ENCODE results near the gene GMDS. TPM values are rescaled to one million over a fixed set of nuclear protein-coding genes. Genes with fewer than 3 reads are reported as not detected.

Gene GMDS
- total RNA-seq, 1 donor from 2014 or later, result 18.1 TPM

DNA sequence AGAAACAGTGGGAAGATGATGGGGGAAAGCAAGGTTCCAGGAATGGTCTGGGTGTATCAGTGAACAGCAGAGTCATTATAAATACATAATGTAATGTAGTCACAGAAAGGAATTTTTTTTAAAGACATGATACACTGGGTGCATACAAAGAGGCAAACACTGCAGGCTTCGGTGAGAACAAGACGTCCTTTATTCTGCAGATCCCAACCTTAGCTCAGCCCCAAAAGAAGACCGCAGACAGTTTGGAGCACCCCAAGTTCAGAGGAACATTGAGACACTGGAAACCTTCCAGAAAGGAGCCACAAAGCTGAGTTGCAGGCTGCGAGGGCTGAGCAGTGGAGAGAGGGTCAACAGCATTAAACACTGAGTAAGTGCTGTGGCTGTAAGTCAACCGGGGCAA lies 666.3 kb downstream of the GMDS start:
- no peak for DNase-seq (ENCODE audit: low read depth, low spot score)

DNA sequence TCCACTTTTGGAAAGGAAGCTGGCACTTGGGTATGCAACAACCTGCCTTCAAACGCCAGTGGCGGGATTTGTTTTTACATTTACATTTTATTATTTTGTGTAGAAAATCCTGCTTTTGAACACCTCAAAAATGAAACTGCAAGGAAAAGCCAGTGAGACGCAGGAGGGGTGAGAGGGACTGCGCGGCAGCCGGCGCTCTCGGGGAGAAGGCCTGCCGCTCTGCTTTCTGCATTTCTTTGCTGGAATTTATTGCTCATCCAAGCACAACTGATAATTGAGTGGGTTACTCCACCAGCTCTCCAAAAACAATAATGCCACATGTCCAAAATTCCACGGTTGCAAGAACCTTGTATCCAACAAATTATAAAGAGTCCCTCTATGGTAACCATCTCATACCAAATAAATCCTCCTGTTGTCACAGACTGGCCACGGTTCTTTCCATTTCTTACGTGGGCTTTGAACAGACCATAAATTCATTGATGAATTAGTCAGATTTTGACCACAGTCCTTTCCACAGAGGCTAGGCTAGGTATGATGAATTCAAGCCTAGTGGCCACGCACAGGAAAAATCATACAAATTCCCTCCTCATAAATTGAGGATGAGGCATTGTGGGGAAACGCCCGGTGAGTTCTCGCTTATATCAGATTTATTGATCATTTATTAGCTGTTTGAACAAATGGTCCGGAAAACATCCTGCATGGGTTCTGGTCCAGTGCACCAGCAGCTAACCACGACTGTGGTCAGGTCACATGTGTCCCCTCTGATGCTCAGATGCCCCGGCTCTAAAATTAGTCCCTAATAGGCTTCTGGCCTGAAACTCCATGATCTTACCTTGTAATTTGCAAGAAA lies 667.3 kb downstream of the GMDS start:
- DNase-seq (ENCODE audit: low read depth, low spot score), result no peak

DNA sequence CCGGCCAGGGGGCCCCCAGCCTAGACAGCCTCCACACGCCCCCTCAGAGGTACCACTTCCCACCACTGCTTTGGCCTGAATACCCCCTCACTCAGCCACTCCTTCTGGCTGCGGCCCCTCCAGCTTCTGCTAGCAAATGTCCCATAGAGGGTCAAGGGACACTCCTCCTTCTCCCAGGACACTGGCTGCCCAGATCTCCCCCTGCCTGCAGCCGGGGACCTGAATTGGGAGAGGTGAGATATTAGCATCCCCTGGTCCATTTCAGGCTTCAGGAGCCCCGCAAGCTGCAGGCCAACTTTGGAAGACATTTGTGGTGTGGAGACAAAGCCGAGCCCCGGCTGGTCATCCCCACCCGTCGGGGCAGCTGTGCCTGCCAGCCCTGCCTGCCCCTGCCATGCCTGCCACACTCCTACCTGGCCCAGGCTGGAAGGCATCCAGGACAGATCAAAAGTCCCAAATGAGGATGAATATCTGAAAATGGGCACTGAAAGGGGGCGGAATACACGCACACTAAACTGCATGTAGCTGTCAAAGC lies 668.2 kb downstream of the GMDS start:
- no peak for DNase-seq (ENCODE audit: low read depth, low spot score)

DNA sequence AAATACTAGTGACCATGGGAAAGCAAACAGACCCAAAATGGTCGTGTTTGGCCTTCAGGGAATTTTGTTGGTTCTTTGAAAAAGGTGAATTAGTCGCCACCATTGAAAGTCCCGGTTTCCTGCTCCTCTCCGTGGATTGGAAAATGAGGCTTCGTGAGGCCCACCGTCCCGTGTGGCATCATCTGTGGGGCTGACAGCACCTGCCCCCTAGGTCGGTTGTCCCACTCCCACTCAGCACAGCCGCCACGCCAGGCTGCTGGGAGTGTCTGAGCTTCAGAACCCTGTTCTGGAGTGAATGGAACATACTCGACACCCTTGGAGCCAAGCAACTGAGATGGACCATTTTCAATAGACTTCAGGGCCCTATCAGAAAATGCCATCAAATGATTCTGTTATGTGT lies 668.7 kb downstream of the GMDS start:
- DNase-seq (ENCODE audit: low read depth, low spot score), result no peak

DNA sequence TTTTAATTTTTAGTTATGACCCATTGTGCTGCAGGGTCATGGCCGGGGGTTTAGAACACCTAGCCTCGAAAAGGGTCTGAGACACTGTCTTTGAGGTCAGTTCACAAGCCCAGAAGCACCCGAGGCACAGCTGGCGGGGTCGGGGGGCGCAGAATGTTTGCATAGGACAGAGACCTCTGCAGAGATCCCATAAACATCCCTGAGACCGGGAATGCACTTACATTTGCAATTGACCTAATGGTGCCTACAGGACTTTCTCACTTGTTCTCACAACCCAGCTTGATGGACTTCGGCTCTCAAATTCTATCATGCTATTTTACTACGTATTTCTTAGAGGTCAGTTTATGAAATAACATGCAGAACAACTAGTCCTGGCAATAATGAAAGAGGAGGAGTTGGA lies 669.2 kb downstream of the GMDS start:
- DNase-seq (ENCODE audit: low read depth, low spot score), result no peak

DNA sequence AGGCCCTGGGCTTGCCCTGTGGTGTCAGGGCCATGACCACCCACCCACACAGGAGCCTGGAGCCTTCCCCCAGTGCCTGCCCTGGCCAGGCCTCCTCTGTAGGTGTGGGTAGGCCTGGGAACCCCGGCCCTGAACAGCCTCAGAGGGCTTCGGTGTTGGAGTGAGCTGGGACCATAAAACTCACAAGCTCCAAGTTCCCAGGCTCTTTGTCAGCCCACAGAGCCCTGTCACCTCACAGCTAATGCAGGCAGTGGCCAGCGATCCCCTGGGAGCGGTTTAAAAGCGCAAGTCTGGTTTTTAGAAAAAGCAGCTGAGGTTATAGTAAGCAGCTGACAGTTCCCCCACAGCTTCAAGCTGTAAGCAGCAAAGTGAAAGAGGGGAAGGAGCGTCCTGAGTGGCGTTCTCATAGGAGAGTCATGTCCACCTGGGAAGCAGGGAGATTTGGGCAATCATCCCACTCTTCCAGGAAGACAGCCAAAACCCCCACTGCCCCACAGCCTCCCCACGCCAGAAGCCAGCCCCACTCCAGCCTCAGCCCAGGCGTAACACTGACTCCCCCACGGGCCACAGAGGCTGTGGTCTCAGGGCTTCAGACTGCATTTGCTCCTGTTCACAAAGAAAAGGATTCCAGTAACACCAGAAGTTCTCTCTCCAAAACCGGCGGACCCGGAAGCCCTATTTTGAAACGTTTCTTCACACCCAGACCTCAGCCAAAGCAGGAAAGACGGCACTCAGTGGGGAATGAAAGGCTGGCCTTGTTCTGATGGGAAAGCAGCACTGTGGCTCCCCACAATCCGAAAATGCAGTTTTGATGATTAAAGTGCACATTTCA lies 670.0 kb downstream of the GMDS start:
- DNase-seq (ENCODE audit: low read depth, low spot score), result no peak

DNA sequence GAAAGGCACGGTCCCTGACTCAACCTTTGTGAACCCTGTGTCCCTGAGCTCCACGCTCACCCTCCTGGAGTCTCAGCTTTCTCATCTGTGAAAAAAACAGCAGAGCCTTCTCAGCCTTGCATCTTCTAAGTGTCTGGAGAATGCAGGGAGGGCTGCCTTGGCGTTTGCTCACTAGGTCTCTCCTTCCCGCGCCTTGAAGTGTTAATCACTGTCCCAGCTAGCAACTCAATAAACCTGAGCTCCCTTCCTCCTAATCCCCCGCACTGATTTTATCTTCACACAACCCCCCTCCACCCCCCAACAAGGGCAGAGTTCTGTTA lies 670.6 kb downstream of the GMDS start:
- DNase-seq (ENCODE audit: low read depth, low spot score), result no peak

DNA sequence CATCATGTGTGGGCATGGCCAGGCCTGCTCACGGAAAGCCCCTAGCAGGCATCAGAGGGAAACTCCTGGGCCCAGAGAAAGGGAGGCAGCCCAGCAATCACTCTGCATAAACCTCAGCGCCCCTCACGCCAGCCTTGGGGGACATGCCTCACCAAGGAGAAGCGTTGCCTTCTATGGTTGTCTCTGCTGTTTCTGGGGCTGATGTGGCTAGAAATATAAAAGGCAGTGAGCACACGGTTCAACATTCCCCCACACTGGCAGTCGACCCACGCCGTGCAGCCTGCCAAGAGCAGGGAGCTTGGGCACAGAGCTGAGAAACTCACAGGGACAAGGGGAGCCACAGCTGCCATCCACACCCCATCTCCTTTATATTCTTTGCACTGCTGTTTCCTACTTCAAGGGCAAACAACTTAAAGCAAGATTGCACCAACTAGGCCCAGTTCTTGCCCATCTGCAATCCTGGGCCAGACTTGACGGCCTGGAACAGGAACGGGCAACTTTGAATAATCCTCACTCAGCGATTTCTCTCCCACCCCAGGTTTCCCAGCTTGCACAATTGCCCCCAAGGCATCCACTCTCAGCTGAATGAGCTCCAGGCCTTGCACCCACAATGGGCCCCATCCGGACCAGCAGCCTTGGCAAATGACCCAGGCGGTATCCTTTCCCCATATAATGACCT lies 671.2 kb downstream of the GMDS start:
- no peak for DNase-seq (ENCODE audit: low read depth, low spot score)
